Endothelial cell of umbilical vein (primary cell): ENCODE data around the gene AP5M1. TPM values are rescaled to one million over a fixed set of nuclear protein-coding genes. Genes with fewer than 3 reads are reported as not detected.

Experiments
- BruUV-seq: library from RNA; stranded (reverse); fragments of 400-500 nt; replicated peaks from 2 replicates; lab custom pipeline; 2021; lab: Mats Ljungman, UMichigan
- CTCF ChIA-PET: fragments of 300-600, 350-600 bp; sonication (Branson Sonifier 250); formaldehyde crosslinking; loops from one replicate; lab custom pipeline; 2021; ENCODE audit warnings: antibody characterized with exemption, inconsistent platforms; lab: Charles Lee
- POLR2A ChIA-PET: fragments of 300-600, 350-600 bp; sonication (Branson Sonifier 250); formaldehyde crosslinking; loops from one replicate; lab custom pipeline; 2021; ENCODE audit warnings: antibody characterized with exemption, inconsistent platforms; lab: Charles Lee
- DNase-seq: peaks from one replicate; pipeline ENCODE4 v3.0.0-alpha.2; 2011; ENCODE audit warnings: low read depth, low spot score
- FAIRE-seq: peaks from 2 replicates; lab custom pipeline; 2011; peaks lifted over from hg19 to GRCh38; lab: Jason Lieb, UNC
- H2AFZ ChIP-seq: 2 replicates; pipeline ENCODE4 v1.6.0; 2012; ENCODE audit warnings: low read depth, low read length, control low read depth, inconsistent platforms
- H3K27ac ChIP-seq: 2 replicates; pipeline ENCODE4 v1.5.1; 2011; ENCODE audit warnings: low read depth, mild to moderate bottlenecking, control low read depth, low read length, moderate library complexity; ENCODE audit not compliant: insufficient read depth
- H3K27me3 ChIP-seq, 2 experiments: 2 replicates each; pipeline versions ENCODE4 v1.6.0 to v1.6.1; 2011; ENCODE audit warnings: low read length in 2 of 2, mixed read lengths in 1 of 2; ENCODE audit not compliant: control insufficient read depth in 2 of 2, insufficient read depth in 2 of 2
- H3K36me3 ChIP-seq, 2 experiments: 2 replicates in 1 of 2; 3 replicates in 1 of 2; pipeline ENCODE4 v1.5.1; 2011; ENCODE audit warnings: low read length in 2 of 2, mild to moderate bottlenecking in 1 of 2, moderate library complexity in 1 of 2; ENCODE audit not compliant: control insufficient read depth in 2 of 2, insufficient read depth in 2 of 2; ENCODE audit errors: extremely low read depth in 1 of 2
- H3K4me1 ChIP-seq: 3 replicates; pipeline ENCODE4 v1.5.1; 2011; ENCODE audit warnings: mild to moderate bottlenecking, low read length; ENCODE audit not compliant: control insufficient read depth, insufficient read depth; ENCODE audit errors: extremely low read depth
- H3K4me2 ChIP-seq: 2 replicates; pipeline ENCODE4 v1.6.1; 2011; ENCODE audit warnings: low read length, control low read depth, mixed read lengths; ENCODE audit not compliant: insufficient read depth
- H3K4me3 ChIP-seq, 3 experiments: fragments of 200-600 bp in 1 of 3; sonication (generic), shearing (Covaris generic) in 1 of 3; replicated peaks in 1 of 3; 2 replicates each; pipeline ENCODE4 v1.5.1; 2011 to 2016; ENCODE audit warnings: control low read depth in 3 of 3, low read length in 3 of 3, mild to moderate bottlenecking in 2 of 3, inconsistent platforms in 1 of 3, low read depth in 1 of 3, moderate library complexity in 1 of 3; ENCODE audit not compliant: insufficient read depth in 1 of 3
- H3K79me2 ChIP-seq: 2 replicates; pipeline ENCODE4 v1.6.0; 2012; ENCODE audit warnings: low read length, inconsistent platforms; ENCODE audit not compliant: control insufficient read depth, insufficient read depth
- H3K9ac ChIP-seq: replicated peaks from 2 replicates; pipeline ENCODE3; 2011; ENCODE audit warnings: low read length, control low read depth; ENCODE audit not compliant: insufficient read depth; ENCODE audit errors: extremely low read depth
- H3K9me1 ChIP-seq: replicated peaks from 3 replicates; pipeline ENCODE4 v1.6.0; 2011; ENCODE audit warnings: mild to moderate bottlenecking, low read length; ENCODE audit not compliant: control insufficient read depth, insufficient read depth; ENCODE audit errors: extremely low read depth
- H3K9me3 ChIP-seq: replicated peaks from 2 replicates; pipeline ENCODE4 v1.5.1; 2012; ENCODE audit warnings: low read length, inconsistent platforms; ENCODE audit not compliant: control insufficient read depth, insufficient read depth
- H4K20me1 ChIP-seq: replicated peaks from 2 replicates; pipeline ENCODE3; 2011; ENCODE audit warnings: mild to moderate bottlenecking, low read length; ENCODE audit not compliant: control insufficient read depth, insufficient read depth; ENCODE audit errors: extremely low read depth
- CTCF ChIP-seq, 2 donors: IDR thresholded peaks; 1 replicate in 1 of 2; 2 replicates in 1 of 2; pipeline ENCODE4 v1.5.1; 2011; ENCODE audit warnings: low read length in 2 of 2, mild to moderate bottlenecking in 2 of 2, moderate library complexity in 2 of 2, control low read depth in 1 of 2, inconsistent platforms in 1 of 2, low read depth in 1 of 2; ENCODE audit not compliant: insufficient read depth in 1 of 2; ENCODE audit errors: extremely low read depth in 1 of 2
- EZH2 ChIP-seq: IDR thresholded peaks from 2 replicates; pipeline ENCODE4 v1.6.1; 2012; ENCODE audit warnings: borderline replicate concordance, low read depth, mild to moderate bottlenecking, moderate library complexity, low read length, inconsistent platforms; ENCODE audit not compliant: severe bottlenecking
- FOS ChIP-seq: IDR thresholded peaks from 2 replicates; pipeline ENCODE4 v1.6.1; 2011; ENCODE audit warnings: mild to moderate bottlenecking, low read length, moderate library complexity, borderline replicate concordance; ENCODE audit not compliant: insufficient read depth
- GATA2 ChIP-seq: IDR thresholded peaks from 2 replicates; pipeline ENCODE4 v1.7.0; 2011; ENCODE audit warnings: low read depth, mild to moderate bottlenecking, moderate library complexity, mixed read lengths, low read length; ENCODE audit not compliant: insufficient read length, insufficient read depth
- JUN ChIP-seq: IDR thresholded peaks from 2 replicates; pipeline ENCODE4 v1.6.1; 2011; ENCODE audit warnings: borderline replicate concordance, low read depth; ENCODE audit not compliant: insufficient read length, insufficient read depth
- MAX ChIP-seq: IDR thresholded peaks from 2 replicates; pipeline ENCODE4 v1.6.1; 2011; ENCODE audit not compliant: insufficient read depth, insufficient read length
- MYC ChIP-seq: IDR thresholded peaks from one replicate; pipeline ENCODE4 v1.6.1; 2011; ENCODE audit warnings: mild to moderate bottlenecking, low read depth, low read length
- POLR2A ChIP-seq: IDR thresholded peaks from 2 replicates; pipeline ENCODE4 v1.6.1; 2012; ENCODE audit warnings: low read depth, mild to moderate bottlenecking, control low read depth, low read length
- POLR2AphosphoS5 ChIP-seq: IDR thresholded peaks from 2 replicates; pipeline ENCODE4 v1.6.1; 2012; ENCODE audit warnings: low read depth, mild to moderate bottlenecking, control low read depth, low read length, moderate library complexity; ENCODE audit not compliant: insufficient read depth
- dilution Hi-C: fragments of 300-500 bp; cut with MboI; formaldehyde crosslinking; loops from one replicate; pipeline ENCODE4 v1.15.0; 2019; ENCODE audit warnings: low sequenced_read_pairs; ENCODE audit not compliant: extremely low pct_ligation_motif_present
- intact Hi-C: fragments of 100-400 bp; cut with micrococcal nuclease; formaldehyde crosslinking; loops from one replicate; pipeline ENCODE4 v1.10.0; 2022
- polyA plus RNA-seq, 4 experiments: library from polyadenylated mRNA; depleted of rRNA in 3 of 4; stranded (reverse) in 3 of 4; unstranded in 1 of 4; fragments of >200 nt; gene quantifications; 2 replicates each; pipeline versions ENCODE4 v1.2.1 to v1.2.3, GENCODE V29; 2011 to 2012; ENCODE audit warnings: missing spikeins in 1 of 4
- total RNA-seq: library from RNA; stranded (reverse); gene quantifications from 2 replicates; pipeline ENCODE4 v1.2.3, GENCODE V29; 2021

Gene AP5M1
- total and polyA plus RNA-seq, 2 donors (not counting 3 experiments of a cell fraction or from before 2014, with no cell fraction given) = 14.8 to 38.7 TPM

GRCh38 chr14:57314396-57315089 is 45.8 kb downstream of the AP5M1 start:
- DNase-seq = no peak
- intact Hi-C loops = loop anchor here (5.0 kb wide), 1 partner anchor 758 kb away; no protein-coding TSS in a partner anchor
- Histone ChIP-seq H3K4me3 (no peak overlapping the region), H3K9ac (no peak overlapping the region), H3K36me3 (no peaks in the 10 kb centered on the region), H4K20me1 (no peaks in the 10 kb centered on the region), H3K27ac (no peak overlapping the region), H2AFZ (no peak overlapping the region), H3K4me2 (no peak overlapping the region), H3K4me1 (no peaks in the 10 kb centered on the region), H3K9me3 (no peaks in the 10 kb centered on the region), H3K9me1 (no peaks in the 10 kb centered on the region), H3K27me3 (peaks cover 0 to 2% of the 10 kb centered on the region in 2 experiments), H3K79me2 (no peaks in the 10 kb centered on the region)
- dilution Hi-C loops = no loop called here
- TF ChIP-seq JUN (no peak), FOS (no peak), GATA2 (no peak), CTCF (IDR thresholded peaks at IDR 0.05; ENCODE audit: extremely low read depth in 1 of 2, insufficient read depth in 1 of 2, low read depth in 1 of 2, low read length in 2 of 2) (no peak), MAX (no peak), EZH2 (no peak), MYC (no peak), POLR2A (no peak), POLR2AphosphoS5 (no peak)
- ChIA-PET CTCF (interaction anchor here (1.0 to 3.4 kb wide), 2 partner anchors 14 to 825 kb away, joined by 3 to 115 read pairs; no protein-coding TSS in a partner anchor), POLR2A (no interaction called here)
- BruUV-seq = no TSS peak
- no peak for FAIRE-seq
